NCI-H1417 treated with DMSO at 0.1 percent for 48 hours (cell line): ENCODE results near the gene ADTRP.
"Not testable (repeated sequence)": the region's sequence is repeated elsewhere in the genome, so short reads cannot be mapped to it uniquely, and the experiment has no call there.

Experiments
- DNase-seq: peaks from one replicate; lab custom pipeline; 2025; lab: John Stamatoyannopoulos, UW

The ADTRP gene

DNA sequence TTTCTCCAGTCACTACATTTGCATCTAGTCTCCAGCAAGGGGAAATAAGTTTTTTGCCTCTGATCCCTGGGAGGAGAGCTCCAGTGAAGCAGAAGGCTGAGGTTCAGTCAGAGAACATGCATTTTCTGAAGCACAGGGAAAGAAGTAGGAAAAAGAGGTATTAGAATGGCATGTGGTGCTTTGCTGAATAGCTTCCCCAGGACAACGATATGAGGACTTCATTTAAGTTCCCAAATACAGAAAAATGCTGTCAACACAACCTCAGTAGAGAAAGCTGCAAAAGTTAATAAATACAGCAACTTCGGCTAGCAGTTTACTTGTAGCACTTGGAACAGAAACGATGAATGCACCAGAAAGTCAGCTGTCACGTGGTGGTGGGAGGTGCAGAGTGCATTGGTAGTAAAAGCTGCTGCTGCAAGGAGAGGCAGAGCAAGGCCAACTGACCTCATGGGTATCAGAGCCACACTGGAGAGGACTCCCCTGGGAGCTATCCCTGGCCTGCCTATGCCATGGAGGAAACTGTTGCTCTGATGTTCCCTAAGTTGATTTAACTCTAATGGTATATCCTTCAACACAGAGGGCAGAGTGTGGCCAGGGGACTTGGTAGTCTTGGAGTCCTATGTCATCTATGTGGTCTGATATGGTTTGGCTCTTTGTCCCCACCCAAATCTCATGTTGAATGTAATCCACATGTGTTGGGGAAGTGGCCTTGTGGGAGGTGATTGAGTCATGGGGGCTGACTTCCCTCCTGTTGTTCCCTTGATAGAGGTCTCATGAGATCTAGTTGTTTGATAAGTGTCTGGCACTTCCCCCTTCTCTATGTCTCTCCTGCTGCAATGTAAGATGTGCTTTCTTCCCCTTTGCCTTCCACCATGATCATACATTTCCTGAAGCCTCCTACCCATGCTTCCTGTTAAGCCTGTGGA, 85.9 kb downstream of the ADTRP start:
- no peak for DNase-seq

GRCh38 chr6:11689847-11690246, 88.8 kb downstream of the ADTRP start:
- DNase-seq: no peak

DNA sequence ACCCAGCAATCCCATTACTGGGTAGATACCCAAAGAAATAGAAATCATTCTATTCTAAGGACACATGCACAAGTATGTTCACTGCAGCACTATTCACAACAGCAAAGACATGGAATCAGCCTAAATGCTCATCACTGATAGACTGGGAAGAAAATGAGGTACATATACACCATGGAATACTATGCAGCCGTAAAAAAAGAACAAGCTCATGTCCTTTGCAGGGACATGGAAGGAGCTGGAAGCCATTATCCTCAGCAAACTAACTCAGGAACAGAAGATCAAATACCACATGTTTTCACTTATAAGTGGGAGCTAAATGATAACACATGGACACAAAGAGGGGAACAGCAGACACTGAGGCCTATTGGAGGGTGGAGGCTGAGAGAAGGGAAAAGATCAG, 89.2 kb downstream of the ADTRP start:
- DNase-seq: not testable (repeated sequence)

DNA sequence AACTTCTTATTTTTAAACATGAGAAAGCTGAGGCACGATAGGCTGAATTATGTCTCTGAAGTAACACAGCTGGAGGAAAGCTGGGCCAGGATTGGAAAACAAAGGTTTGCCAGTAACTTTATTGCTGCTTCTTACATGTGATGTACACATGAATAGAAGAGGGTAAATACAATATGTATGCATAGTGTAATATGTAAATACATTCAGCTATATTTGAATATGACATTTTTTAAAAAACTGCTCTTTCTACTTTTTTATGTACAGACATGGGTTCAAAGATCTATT, 90.2 kb downstream of the ADTRP start:
- no peak for DNase-seq

GRCh38 chr6:11685481-11686093, 93.0 kb downstream of the ADTRP start:
- no peak for DNase-seq

- no peak for DNase-seq
Measured at GRCh38 chr6:11684901-11685480, 93.6 kb downstream of the ADTRP start.

- DNase-seq: no peak
Measured at GRCh38 chr6:11683871-11684270, 94.7 kb downstream of the ADTRP start.

DNA sequence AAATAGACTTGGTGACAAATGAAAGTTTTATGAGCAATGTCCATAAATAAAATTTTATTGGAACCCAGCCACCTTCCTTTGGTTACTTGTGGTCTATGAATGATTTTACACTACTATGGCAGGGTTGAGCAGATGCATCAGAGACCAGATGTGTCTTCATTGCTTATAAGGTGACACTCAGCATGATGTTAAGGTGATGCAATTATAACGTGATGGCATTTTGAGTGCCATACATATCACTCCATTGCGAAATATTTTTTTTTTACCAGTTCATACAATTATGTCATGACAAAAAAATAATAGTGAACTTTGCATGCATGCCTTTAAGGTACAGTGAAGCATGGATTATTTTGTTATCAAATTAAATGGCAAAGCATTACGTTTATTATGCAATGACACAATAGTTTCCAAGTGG, 96.0 kb downstream of the ADTRP start:
- DNase-seq: no peak

DNA sequence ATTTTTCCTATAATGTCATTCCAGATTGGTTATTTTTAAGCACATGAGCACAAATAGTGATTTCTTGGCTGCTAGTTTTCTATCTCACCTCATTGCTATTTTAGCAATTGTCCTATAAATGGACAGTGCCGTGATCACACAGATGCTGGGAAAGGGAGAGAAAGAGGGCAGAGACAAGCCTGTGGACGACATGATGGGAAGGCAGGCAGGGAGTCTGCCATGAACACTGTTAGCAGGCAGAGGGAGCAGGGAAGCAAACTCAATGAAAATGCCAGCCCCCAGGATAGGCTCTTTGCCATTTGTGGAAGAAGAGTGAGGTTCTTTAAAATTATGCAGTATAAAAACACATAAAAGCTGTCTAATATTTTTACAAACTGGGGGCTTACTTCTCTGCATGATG, 96.8 kb downstream of the ADTRP start:
- DNase-seq: no peak

GRCh38 chr6:11681357-11681756, 97.2 kb downstream of the ADTRP start:
- DNase-seq: no peak

GRCh38 chr6:11680479-11680878, 98.1 kb downstream of the ADTRP start:
- not testable (repeated sequence) for DNase-seq

- no peak for DNase-seq
Measured at GRCh38 chr6:11679099-11679498, 99.5 kb downstream of the ADTRP start.

GRCh38 chr6:11675601-11676000, 103.0 kb downstream of the ADTRP start:
- no peak for DNase-seq

GRCh38 chr6:11672669-11673068, 105.9 kb downstream of the ADTRP start:
- no peak for DNase-seq

GRCh38 chr6:11672256-11672655, 106.3 kb downstream of the ADTRP start:
- DNase-seq: no peak

- DNase-seq: no peak
Measured at GRCh38 chr6:11669696-11670095, 108.9 kb downstream of the ADTRP start.

GRCh38 chr6:11668455-11668854, 110.1 kb downstream of the ADTRP start:
- DNase-seq: no peak

- no peak for DNase-seq
Measured at GRCh38 chr6:11667876-11668275, 110.7 kb downstream of the ADTRP start.

DNA sequence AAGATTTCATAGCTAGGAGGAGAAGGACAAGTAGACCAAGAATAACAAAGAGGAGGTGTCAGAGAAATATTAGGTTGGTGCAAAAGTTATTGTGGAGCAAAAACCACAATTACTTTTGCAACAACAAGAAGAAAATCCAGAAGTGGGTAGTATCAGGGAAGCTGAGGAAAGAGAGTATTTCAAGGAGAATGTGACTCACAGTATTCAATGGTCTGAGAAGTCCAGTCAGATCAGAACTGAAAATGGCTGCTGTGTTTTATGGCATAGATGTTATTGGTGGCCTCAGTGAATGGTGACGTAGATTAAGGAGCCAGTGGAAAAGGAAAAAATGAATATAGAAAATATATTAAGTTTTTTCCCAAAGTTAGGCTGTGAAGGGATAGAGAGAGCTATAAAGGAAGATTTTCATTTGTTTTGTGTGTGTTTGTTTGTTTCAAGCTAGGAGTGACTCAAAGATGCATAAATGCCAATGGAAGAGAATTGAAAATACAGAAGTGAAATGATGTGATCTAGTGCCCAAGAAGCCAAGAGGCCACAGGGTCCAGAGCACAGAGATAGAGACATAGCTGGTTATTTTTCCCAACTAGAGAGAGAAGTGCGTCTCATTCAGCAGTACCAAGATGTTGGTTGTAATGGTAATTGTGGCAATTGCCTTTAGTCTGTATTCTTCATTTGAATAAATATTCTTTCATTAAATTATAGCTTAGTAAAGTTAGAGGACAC, 112.8 kb downstream of the ADTRP start:
- DNase-seq: no peak
